ENCODE measurements around the gene PI4K2B. TPM values are rescaled to one million over a fixed set of nuclear protein-coding genes. Genes with fewer than 3 reads are reported as not detected.
A peak's percentile ranks its signal among the peaks of the same experiment; 100 is the strongest.

PI4K2B gene
- total and polyA plus RNA-seq, 2 of the 13 experiments (the other 11 are each of a cell fraction or from before 2014, with no cell fraction given) = 6.9 to 25.8 TPM

DNA sequence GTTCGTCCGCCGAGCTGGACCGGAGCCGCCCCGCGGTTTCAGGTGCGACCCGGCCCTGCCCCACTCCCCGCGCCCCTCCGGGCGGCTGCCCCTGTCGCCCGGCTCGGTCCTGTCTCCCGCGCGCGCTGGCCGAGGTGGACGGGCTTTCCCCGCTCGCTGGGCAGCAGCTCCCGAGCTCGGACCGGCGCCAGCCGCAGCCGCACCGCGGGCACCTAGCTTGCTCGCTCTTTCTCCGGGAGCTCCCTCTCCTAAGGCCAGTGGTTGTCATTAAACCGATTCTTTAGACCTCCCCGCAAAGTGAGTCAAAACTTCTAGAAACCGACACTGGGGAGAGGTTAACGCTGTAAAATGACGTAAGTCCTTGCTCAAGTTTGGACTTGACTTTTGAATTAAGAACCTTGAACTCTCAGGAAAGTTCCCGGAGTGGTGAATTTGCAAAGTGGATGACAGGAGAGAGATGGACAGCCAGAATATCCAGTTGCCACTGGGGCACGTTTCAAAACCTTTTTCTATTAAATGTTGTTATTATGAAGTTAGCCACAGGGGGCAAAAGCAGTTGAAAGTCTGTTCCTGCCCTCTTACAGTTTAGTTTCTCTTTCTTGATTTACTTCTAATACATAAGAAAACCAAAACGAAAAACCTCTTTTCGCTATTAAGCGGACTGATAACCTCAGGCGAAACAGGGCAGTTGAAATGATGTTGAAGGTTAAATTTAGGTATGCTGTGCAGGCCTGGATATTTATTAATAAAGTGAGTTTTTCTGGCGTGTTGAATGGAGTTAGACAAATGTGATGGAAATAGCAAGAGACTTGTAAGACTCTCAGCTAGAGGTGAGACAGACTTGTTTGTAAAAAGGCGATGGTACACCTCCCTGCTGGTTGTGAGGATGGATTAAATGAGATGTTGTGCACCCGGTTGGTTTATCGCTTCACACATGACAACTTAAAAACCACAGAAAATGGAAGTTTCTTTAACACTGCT is 847 bp downstream of the PI4K2B start:
- H3K27ac ChIP-seq (ENCODE audit: extremely low read length, insufficient read depth, low read length) = peak overlapping the region; percentile 79
- peak overlapping the region; percentile 84 to 98 (median 91) for H3K4me3 ChIP-seq (replicated peaks in 1 of 3; ENCODE audit: insufficient read depth in 1 of 3, low read depth in 2 of 3, low read length in 3 of 3)
- ChIA-PET CTCF (ENCODE audit: low intra/inter-chr PET ratio, low total read pairs) (no interaction called here), POLR2A (interaction anchor here (1.5 to 4.4 kb wide), 3 partner anchors 74 to 80 kb away, joined by 5 to 30 read pairs (median 11); partner anchors contain the start of genes SEPSECS and ZCCHC4)
- WGBS (ENCODE audit: low lambda C conversion rate) = under 1% methylated on average over 17 of the region's 49 CpGs
- DNase-seq (ENCODE audit: low spot score) (peak; percentile 89), FAIRE-seq (peak; percentile 72), ATAC-seq (peak; percentile 79)
- peaks cover 0 to 1% of the 10 kb centered on the region in 2 experiments; a peak in 1 of 5 replicates for H3K36me3 ChIP-seq (replicated peaks in 1 of 2; ENCODE audit: control insufficient read depth in 1 of 2, insufficient read depth in 2 of 2, low read length in 2 of 2)
- no peaks in the 10 kb centered on the region for H3K9me3 ChIP-seq (ENCODE audit: low read length)
- intact Hi-C loops (cut with micrococcal nuclease; ENCODE audit: unreplicated experiment) = loop anchor here (2.0 to 10.0 kb wide), 4 partner anchors 56 to 140 kb away; partner anchors contain the start of genes ANAPC4, SEPSECS and ZCCHC4
- peaks cover 35% of the 10 kb centered on the region for H3K79me2 ChIP-seq (ENCODE audit: insufficient read depth, low read length)
- no peaks in the 10 kb centered on the region for H4K20me1 ChIP-seq (ENCODE audit: insufficient read depth, low read length)
- no peaks in the 10 kb centered on the region; a peak in 1 of 5 replicates for H3K27me3 ChIP-seq (ENCODE audit: control insufficient read depth in 1 of 2, insufficient read depth in 2 of 2, low read length in 2 of 2)
- in situ Hi-C loops (cut with HindIII; ENCODE audit: extremely low pct_ligation_motif_present, low pct_unique_long_range_greater_than_20kb) = loop anchor here (5.0 kb wide), 1 partner anchor 78 kb away; the partner anchor contains the start of gene ZCCHC4
- peaks cover 35% of the 10 kb centered on the region for H3K4me1 ChIP-seq (ENCODE audit: insufficient read depth, low read length)
- H3K9ac ChIP-seq (ENCODE audit: insufficient read depth, low read depth, low read length) = peak overlapping the region; percentile 97
- peak overlapping the region; percentile 78 for H3K4me2 ChIP-seq (ENCODE audit: low read depth, low read length)
- peak overlapping the region; percentile 70 for H2AFZ ChIP-seq (ENCODE audit: low read length)
- BruUV-seq (replicated peaks) = TSS peak; percentile 71
- TF ChIP-seq ATF1 (CRISPR knock-in tag; IDR thresholded peaks at IDR 0.05) (0 out of 2 replicates have a peak, but pooled peaks have one; percentile 31), ZNF205 (CRISPR knock-in tag; IDR thresholded peaks at IDR 0.05) (no peak), PHF21A (CRISPR knock-in tag; IDR thresholded peaks at IDR 0.05) (peak; percentile 49), DNMT1 (CRISPR knock-in tag; IDR thresholded peaks at IDR 0.05) (0 out of 2 replicates have a peak, but pooled peaks have one; percentile 43), RARA (CRISPR knock-in tag; IDR thresholded peaks at IDR 0.05) (peak; percentile 62), ZBTB3 (CRISPR knock-in tag; IDR thresholded peaks at IDR 0.05; ENCODE audit: borderline replicate concordance, low read depth) (0 out of 2 replicates have a peak, but pooled peaks have one; percentile 72), ATF7 (IDR thresholded peaks at IDR 0.05) (peak; percentile 36; the same call in 1 of the 2 replicates), ATF7 (CRISPR knock-in tag; IDR thresholded peaks at IDR 0.05) (no peak), GFI1 (CRISPR knock-in tag; IDR thresholded peaks at IDR 0.05; ENCODE audit: borderline replicate concordance) (peak; percentile 55; the same call in 1 of the 2 replicates), ZNF713 (CRISPR knock-in tag; IDR thresholded peaks at IDR 0.05) (no peak), ZSCAN12 (CRISPR knock-in tag; IDR thresholded peaks at IDR 0.05) (no peak), IRX3 (CRISPR knock-in tag; IDR thresholded peaks at IDR 0.05; ENCODE audit: borderline replicate concordance, low read depth) (no peak; the same call in 1 of the 2 replicates), NR2C2 (CRISPR knock-in tag; IDR thresholded peaks at IDR 0.05; ENCODE audit: borderline replicate concordance) (0 out of 2 replicates have a peak, but pooled peaks have one; percentile 11), SIN3A (IDR thresholded peaks at IDR 0.05; ENCODE audit: borderline replicate concordance, low read depth, low read length) (0 out of 2 replicates have a peak, but pooled peaks have one; percentile 9)
- TF ChIP-seq, protein P1, sequence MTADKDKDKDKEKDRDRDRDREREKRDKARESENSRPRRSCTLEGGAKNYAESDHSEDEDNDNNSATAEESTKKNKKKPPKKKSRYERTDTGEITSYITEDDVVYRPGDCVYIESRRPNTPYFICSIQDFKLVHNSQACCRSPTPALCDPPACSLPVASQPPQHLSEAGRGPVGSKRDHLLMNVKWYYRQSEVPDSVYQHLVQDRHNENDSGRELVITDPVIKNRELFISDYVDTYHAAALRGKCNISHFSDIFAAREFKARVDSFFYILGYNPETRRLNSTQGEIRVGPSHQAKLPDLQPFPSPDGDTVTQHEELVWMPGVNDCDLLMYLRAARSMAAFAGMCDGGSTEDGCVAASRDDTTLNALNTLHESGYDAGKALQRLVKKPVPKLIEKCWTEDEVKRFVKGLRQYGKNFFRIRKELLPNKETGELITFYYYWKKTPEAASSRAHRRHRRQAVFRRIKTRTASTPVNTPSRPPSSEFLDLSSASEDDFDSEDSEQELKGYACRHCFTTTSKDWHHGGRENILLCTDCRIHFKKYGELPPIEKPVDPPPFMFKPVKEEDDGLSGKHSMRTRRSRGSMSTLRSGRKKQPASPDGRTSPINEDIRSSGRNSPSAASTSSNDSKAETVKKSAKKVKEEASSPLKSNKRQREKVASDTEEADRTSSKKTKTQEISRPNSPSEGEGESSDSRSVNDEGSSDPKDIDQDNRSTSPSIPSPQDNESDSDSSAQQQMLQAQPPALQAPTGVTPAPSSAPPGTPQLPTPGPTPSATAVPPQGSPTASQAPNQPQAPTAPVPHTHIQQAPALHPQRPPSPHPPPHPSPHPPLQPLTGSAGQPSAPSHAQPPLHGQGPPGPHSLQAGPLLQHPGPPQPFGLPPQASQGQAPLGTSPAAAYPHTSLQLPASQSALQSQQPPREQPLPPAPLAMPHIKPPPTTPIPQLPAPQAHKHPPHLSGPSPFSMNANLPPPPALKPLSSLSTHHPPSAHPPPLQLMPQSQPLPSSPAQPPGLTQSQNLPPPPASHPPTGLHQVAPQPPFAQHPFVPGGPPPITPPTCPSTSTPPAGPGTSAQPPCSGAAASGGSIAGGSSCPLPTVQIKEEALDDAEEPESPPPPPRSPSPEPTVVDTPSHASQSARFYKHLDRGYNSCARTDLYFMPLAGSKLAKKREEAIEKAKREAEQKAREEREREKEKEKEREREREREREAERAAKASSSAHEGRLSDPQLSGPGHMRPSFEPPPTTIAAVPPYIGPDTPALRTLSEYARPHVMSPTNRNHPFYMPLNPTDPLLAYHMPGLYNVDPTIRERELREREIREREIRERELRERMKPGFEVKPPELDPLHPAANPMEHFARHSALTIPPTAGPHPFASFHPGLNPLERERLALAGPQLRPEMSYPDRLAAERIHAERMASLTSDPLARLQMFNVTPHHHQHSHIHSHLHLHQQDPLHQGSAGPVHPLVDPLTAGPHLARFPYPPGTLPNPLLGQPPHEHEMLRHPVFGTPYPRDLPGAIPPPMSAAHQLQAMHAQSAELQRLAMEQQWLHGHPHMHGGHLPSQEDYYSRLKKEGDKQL (CRISPR knock-in tag; IDR thresholded peaks at IDR 0.05; ENCODE audit: low read depth) = no peak
- TF ChIP-seq, protein P2, sequence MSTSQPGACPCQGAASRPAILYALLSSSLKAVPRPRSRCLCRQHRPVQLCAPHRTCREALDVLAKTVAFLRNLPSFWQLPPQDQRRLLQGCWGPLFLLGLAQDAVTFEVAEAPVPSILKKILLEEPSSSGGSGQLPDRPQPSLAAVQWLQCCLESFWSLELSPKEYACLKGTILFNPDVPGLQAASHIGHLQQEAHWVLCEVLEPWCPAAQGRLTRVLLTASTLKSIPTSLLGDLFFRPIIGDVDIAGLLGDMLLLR (CRISPR knock-in tag; IDR thresholded peaks at IDR 0.05) = no peak

Measured in HepG2 (cell line).